Central memory CD8-positive, alpha-beta T cell (primary cell): ENCODE data around the gene CEACAM5.
"Not testable (repeated sequence)": the region's sequence is repeated elsewhere in the genome, so short reads cannot be mapped to it uniquely, and the experiment has no call there.

Experiments used
- ATAC-seq: fragments of 150-1000 bp; cut with Tn5 transposase; replicated peaks from 2 replicates; pipeline ENCODE4 v1.10.0; 2022; ENCODE audit warnings: mild to moderate bottlenecking, moderate FRiP score, moderate number of reproducible peaks; ENCODE audit not compliant: poor library complexity, severe bottlenecking; ENCODE audit errors: extremely low read depth
- DNase-seq, 2 donors: peaks; one replicate each; pipeline ENCODE4 v3.0.0; 2021; ENCODE audit warnings: low spot score in 2 of 2
- H3K27ac Mint-ChIP-seq: one replicate; pipeline ENCODE4 v1.8.0; 2022; ENCODE audit warnings: low read depth, mild to moderate bottlenecking, moderate library complexity, mixed read lengths
- H3K27me3 Mint-ChIP-seq: one replicate; pipeline ENCODE4 v1.8.0; 2022; ENCODE audit warnings: mixed read lengths
- H3K36me3 Mint-ChIP-seq: one replicate; pipeline ENCODE4 v1.8.0; 2022; ENCODE audit warnings: mild to moderate bottlenecking, moderate library complexity, mixed read lengths; ENCODE audit not compliant: insufficient read depth
- H3K4me1 Mint-ChIP-seq: one replicate; pipeline ENCODE4 v1.8.0; 2022; ENCODE audit warnings: mixed read lengths
- H3K4me3 Mint-ChIP-seq: one replicate; pipeline ENCODE4 v1.8.0; 2022; ENCODE audit warnings: mild to moderate bottlenecking, moderate library complexity, mixed read lengths
- H3K9me3 Mint-ChIP-seq: one replicate; pipeline ENCODE4 v1.8.0; 2022; ENCODE audit warnings: mixed read lengths

The CEACAM5 gene

DNA sequence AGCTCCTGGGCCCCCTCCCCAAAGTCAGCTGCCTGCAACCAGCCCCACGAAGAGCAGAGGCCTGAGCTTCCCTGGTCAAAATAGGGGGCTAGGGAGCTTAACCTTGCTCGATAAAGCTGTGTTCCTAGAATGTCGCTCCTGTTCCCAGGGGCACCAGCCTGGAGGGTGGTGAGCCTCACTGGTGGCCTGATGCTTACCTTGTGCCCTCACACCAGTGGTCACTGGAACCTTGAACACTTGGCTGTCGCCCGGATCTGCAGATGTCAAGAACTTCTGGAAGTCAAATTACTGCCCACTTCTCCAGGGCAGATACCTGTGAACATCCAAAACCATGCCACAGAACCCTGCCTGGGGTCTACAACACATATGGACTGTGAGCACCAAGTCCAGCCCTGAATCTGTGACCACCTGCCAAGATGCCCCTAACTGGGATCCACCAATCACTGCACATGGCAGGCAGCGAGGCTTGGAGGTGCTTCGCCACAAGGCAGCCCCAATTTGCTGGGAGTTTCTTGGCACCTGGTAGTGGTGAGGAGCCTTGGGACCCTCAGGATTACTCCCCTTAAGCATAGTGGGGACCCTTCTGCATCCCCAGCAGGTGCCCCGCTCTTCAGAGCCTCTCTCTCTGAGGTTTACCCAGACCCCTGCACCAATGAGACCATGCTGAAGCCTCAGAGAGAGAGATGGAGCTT lies 4.7 kb upstream of the CEACAM5 start:
- no peak for DNase-seq
- H3K27me3 Mint-ChIP-seq, result peaks cover 88% of the 10 kb centered on the region

DNA sequence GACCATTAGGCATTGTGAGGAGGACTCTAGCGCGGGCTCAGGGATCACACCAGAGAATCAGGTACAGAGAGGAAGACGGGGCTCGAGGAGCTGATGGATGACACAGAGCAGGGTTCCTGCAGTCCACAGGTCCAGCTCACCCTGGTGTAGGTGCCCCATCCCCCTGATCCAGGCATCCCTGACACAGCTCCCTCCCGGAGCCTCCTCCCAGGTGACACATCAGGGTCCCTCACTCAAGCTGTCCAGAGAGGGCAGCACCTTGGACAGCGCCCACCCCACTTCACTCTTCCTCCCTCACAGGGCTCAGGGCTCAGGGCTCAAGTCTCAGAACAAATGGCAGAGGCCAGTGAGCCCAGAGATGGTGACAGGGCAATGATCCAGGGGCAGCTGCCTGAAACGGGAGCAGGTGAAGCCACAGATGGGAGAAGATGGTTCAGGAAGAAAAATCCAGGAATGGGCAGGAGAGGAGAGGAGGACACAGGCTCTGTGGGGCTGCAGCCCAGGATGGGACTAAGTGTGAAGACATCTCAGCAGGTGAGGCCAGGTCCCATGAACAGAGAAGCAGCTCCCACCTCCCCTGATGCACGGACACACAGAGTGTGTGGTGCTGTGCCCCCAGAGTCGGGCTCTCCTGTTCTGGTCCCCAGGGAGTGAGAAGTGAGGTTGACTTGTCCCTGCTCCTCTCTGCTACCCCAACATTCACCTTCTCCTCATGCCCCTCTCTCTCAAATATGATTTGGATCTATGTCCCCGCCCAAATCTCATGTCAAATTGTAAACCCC lies 2.8 kb upstream of the CEACAM5 start:
- no peak for DNase-seq

More for the DNA sequence above, 4.7 kb upstream of the CEACAM5 start:
- Mint-ChIP-seq H3K36me3 (no peaks in the 10 kb centered on the region), H3K9me3 (no peaks in the 10 kb centered on the region), H3K27ac (no peak overlapping the region), H3K4me3 (no peak overlapping the region), H3K4me1 (peaks cover 6% of the 10 kb centered on the region)
- ATAC-seq, result no peak

DNA sequence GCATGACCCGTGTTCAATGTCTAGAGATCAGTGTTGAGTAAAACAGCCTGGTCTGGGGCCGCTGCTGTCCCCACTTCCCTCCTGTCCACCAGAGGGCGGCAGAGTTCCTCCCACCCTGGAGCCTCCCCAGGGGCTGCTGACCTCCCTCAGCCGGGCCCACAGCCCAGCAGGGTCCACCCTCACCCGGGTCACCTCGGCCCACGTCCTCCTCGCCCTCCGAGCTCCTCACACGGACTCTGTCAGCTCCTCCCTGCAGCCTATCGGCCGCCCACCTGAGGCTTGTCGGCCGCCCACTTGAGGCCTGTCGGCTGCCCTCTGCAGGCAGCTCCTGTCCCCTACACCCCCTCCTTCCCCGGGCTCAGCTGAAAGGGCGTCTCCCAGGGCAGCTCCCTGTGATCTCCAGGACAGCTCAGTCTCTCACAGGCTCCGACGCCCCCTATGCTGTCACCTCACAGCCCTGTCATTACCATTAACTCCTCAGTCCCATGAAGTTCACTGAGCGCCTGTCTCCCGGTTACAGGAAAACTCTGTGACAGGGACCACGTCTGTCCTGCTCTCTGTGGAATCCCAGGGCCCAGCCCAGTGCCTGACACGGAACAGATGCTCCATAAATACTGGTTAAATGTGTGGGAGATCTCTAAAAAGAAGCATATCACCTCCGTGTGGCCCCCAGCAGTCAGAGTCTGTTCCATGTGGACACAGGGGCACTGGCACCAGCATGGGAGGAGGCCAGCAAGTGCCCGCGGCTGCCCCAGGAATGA lies 1.5 kb upstream of the CEACAM5 start:
- H3K27ac Mint-ChIP-seq, result no peak overlapping the region
- peak; percentile 54 to 66 for DNase-seq

More for the DNA sequence above, 2.8 kb upstream of the CEACAM5 start:
- Mint-ChIP-seq H3K27ac (peak overlapping the region; percentile 27), H3K36me3 (no peaks in the 10 kb centered on the region), H3K27me3 (peaks cover 82% of the 10 kb centered on the region), H3K4me3 (no peak overlapping the region), H3K4me1 (peaks cover 6% of the 10 kb centered on the region), H3K9me3 (no peaks in the 10 kb centered on the region)
- no peak for ATAC-seq

DNA sequence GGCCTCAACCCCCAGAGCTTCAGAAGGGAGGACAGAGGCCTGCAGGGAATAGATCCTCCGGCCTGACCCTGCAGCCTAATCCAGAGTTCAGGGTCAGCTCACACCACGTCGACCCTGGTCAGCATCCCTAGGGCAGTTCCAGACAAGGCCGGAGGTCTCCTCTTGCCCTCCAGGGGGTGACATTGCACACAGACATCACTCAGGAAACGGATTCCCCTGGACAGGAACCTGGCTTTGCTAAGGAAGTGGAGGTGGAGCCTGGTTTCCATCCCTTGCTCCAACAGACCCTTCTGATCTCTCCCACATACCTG lies 969 bp upstream of the CEACAM5 start:
- Mint-ChIP-seq H3K9me3 (no peaks in the 10 kb centered on the region), H3K27ac (no peak overlapping the region), H3K36me3 (no peaks in the 10 kb centered on the region), H3K4me3 (no peak overlapping the region), H3K4me1 (peaks cover 6% of the 10 kb centered on the region), H3K27me3 (peaks cover 83% of the 10 kb centered on the region)
- DNase-seq, result no peak
- no peak for ATAC-seq

More for the DNA sequence above, 1.5 kb upstream of the CEACAM5 start:
- Mint-ChIP-seq H3K4me1 (peaks cover 6% of the 10 kb centered on the region), H3K9me3 (no peaks in the 10 kb centered on the region), H3K4me3 (peak overlapping the region; percentile 62), H3K36me3 (no peaks in the 10 kb centered on the region), H3K27me3 (peaks cover 79% of the 10 kb centered on the region)
- peak; percentile 87 for ATAC-seq

DNA sequence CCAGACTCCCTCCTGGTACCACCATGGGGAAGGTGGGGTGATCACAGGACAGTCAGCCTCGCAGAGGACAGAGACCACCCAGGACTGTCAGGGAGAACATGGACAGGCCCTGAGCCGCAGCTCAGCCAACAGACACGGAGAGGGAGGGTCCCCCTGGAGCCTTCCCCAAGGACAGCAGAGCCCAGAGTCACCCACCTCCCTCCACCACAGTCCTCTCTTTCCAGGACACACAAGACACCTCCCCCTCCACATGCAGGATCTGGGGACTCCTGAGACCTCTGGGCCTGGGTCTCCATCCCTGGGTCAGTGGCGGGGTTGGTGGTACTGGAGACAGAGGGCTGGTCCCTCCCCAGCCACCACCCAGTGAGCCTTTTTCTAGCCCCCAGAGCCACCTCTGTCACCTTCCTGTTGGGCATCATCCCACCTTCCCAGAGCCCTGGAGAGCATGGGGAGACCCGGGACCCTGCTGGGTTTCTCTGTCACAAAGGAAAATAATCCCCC lies 505 bp upstream of the CEACAM5 start:
- H3K27ac Mint-ChIP-seq, result no peak overlapping the region
- H3K9me3 Mint-ChIP-seq, result no peaks in the 10 kb centered on the region
- H3K36me3 Mint-ChIP-seq, result no peaks in the 10 kb centered on the region
- no peak for DNase-seq
- H3K27me3 Mint-ChIP-seq, result peaks cover 87% of the 10 kb centered on the region
- H3K4me1 Mint-ChIP-seq, result peaks cover 6% of the 10 kb centered on the region
- ATAC-seq, result no peak
- H3K4me3 Mint-ChIP-seq, result no peak overlapping the region

DNA sequence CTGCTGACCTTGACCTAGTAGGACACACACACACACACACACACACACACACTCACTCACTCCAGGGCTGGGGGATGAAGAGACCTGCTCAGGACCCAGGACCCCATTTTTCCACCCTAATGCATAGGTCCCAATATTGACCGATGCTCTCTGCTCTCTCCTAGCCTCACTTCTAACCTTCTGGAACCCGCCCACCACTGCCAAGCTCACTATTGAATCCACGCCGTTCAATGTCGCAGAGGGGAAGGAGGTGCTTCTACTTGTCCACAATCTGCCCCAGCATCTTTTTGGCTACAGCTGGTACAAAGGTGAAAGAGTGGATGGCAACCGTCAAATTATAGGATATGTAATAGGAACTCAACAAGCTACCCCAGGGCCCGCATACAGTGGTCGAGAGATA lies 1.1 kb downstream of the CEACAM5 start:
- not testable (repeated sequence) for ATAC-seq, H3K27ac Mint-ChIP-seq, H3K4me1 Mint-ChIP-seq, H3K36me3 Mint-ChIP-seq, H3K4me3 Mint-ChIP-seq, DNase-seq, H3K9me3 Mint-ChIP-seq
- peaks cover 90% of the 10 kb centered on the region for H3K27me3 Mint-ChIP-seq

DNA sequence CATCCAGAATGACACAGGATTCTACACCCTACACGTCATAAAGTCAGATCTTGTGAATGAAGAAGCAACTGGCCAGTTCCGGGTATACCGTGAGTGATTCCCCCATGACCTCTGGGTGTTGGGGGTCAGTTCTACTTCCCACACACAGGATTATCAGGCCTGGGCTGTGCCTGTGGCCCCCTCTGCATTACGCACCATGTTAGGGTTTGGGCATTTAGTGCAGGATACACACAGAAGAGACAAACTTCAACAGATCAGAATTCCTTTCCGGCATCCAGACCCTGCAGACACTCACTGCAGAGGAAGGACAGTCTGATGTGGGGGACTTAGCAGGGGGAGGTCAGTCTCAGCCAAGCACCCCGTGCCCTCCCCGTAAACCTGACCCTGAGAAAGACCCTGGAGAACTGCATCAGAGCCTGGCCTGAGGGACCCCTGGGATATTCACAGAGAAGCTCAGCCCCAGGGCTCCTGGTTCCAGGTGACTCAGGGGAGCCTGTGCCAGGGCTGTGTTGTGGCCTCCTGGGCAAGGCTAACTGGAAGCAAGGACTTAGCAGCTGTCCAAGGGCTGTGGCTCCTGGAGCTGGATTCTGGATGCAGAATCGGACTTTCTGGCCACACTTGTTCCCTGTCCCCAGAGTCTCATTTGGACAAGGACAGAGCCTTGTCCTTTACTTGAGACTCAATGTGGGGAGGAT lies 1.7 kb downstream of the CEACAM5 start:
- peaks cover 6% of the 10 kb centered on the region for H3K4me1 Mint-ChIP-seq
- DNase-seq, result no peak
- H3K27me3 Mint-ChIP-seq, result peaks cover 90% of the 10 kb centered on the region

DNA sequence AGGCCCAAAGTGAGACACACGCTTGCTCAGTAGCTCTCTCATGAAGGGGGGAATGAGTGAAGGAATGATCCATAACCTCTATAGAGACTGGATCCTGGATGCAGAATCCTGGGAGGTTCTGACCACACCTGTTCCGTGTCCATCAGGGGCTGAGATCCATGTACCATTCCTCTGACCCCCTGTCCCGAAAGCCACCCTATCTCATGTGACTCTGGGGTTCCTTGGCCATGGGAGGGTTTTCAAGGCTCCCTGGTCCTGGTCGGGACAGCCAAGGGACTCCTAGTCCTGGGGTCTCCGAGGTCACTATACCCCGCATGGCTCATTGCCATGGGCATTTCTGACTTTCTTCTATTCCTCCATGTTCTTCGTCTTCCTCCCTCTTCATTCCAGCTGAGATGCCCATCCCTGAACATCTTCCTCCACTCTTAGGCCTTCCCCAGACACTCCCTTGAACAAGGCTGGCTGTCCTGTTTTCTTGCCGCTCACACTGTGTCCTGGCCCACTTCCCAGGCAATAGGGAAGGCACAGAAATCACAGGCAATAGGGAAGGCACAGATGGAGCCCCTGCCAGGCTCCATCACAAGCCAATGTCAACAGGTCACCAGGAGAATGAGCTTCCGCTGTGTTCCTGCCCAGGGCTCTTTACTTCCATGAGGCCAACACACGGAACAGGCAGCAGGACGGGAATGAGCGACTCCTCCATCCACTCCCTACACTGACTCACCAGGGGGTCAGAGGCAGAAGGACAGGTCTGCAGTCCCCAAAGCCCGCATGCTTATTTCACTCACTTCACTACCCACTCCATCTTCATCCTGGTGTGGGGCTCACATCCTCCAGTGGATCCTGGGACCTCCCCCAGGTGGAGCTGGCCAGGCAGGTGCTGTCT lies 3.2 kb downstream of the CEACAM5 start:
- Mint-ChIP-seq H3K27ac (no peak overlapping the region), H3K4me3 (no peak overlapping the region), H3K27me3 (peaks cover 90% of the 10 kb centered on the region), H3K4me1 (peaks cover 6% of the 10 kb centered on the region), H3K36me3 (no peaks in the 10 kb centered on the region), H3K9me3 (no peaks in the 10 kb centered on the region)
- no peak for ATAC-seq
- DNase-seq, result no peak

More for the DNA sequence above, 1.7 kb downstream of the CEACAM5 start:
- Mint-ChIP-seq H3K27ac (no peak overlapping the region), H3K9me3 (no peaks in the 10 kb centered on the region), H3K36me3 (no peaks in the 10 kb centered on the region), H3K4me3 (no peak overlapping the region)
- ATAC-seq, result no peak

DNA sequence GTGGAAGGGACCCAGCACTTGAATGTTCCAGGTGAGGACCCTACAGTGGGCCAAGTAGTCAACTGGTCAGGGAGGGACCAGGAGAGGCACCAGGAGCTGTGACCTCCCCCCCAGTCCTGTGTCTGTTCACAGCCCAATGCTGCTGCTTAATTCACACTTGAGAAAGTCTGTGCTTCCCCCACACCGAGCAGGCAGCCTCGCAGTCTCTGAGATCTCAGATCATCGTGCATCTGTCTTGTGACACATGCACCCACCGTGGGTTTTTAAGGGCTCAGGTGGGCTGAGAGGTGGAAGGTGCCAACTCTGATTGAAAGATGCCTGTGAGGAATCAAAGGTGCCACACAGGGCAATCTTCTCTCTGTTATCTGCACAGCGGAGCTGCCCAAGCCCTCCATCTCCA lies 6.2 kb downstream of the CEACAM5 start:
- H3K27me3 Mint-ChIP-seq, result peaks cover 90% of the 10 kb centered on the region
- no peaks in the 10 kb centered on the region for H3K36me3 Mint-ChIP-seq
- no peaks in the 10 kb centered on the region for H3K4me1 Mint-ChIP-seq
- ATAC-seq, result no peak
- H3K27ac Mint-ChIP-seq, result no peak overlapping the region
- no peaks in the 10 kb centered on the region for H3K9me3 Mint-ChIP-seq
- no peak for DNase-seq
- no peak overlapping the region for H3K4me3 Mint-ChIP-seq

DNA sequence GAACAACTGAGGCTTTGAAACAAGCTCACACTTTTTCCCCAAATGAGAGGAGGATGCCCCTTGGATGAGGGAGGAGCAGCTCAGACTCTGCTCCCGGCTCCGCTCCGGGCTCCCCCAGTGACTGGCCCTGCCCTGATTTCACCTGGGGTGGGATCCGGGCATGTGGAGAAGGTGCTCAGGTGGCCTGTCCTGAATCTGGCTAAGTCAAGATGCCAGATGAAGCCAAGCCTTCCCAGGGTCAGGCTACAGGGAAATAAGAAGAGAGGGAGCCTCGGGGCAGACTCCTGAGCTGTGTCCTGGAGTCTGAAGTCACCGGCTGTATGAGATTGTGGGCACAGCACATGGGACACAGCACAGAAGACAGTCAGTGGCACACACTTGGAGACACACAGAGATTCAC lies 10.3 kb downstream of the CEACAM5 start:
- Mint-ChIP-seq H3K27ac (no peak overlapping the region), H3K4me3 (no peak overlapping the region), H3K36me3 (no peaks in the 10 kb centered on the region), H3K9me3 (no peaks in the 10 kb centered on the region), H3K27me3 (peaks cover 83% of the 10 kb centered on the region), H3K4me1 (no peaks in the 10 kb centered on the region)
- DNase-seq (no peak), ATAC-seq (no peak)

DNA sequence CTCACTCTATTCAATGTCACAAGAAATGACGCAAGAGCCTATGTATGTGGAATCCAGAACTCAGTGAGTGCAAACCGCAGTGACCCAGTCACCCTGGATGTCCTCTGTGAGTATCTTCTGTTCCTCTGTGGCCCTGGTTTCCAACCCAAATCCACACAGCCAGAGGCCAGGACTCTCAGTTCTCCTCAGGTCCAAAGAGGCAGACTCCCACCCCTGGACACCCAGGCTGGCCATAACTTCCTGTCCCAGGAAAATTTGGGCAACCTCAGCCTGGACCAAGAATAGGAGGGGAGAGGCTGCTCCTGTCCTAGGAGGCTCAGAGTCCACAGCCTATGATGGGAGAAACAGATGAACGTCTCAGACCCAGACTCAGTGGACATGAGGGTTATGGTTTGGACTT lies 11.7 kb downstream of the CEACAM5 start:
- H3K27ac Mint-ChIP-seq, result no peak overlapping the region
- no peaks in the 10 kb centered on the region for H3K9me3 Mint-ChIP-seq
- H3K4me3 Mint-ChIP-seq, result no peak overlapping the region
- DNase-seq (no peak), ATAC-seq (no peak)
- H3K4me1 Mint-ChIP-seq, result no peaks in the 10 kb centered on the region
- H3K27me3 Mint-ChIP-seq, result peaks cover 70% of the 10 kb centered on the region
- H3K36me3 Mint-ChIP-seq, result no peaks in the 10 kb centered on the region
